Stimulated activated CD4-positive, alpha-beta T cell treated with anti-CD3 and anti-CD28 coated beads, Interleukin-4, amount 100 ng/mL, for 4 hours (primary cell): ENCODE data around the gene EGFL7.

Experiments
- DNase-seq, 2 experiments: peaks; one replicate each; pipeline ENCODE4 v3.0.0-alpha.2; 2020

EGFL7 gene

GRCh38 chr9:136645352-136645902 is 17.3 kb upstream of the EGFL7 start:
- no peak for DNase-seq

GRCh38 chr9:136645903-136646754 is 16.6 kb upstream of the EGFL7 start:
- no peak for DNase-seq

- DNase-seq, result no peak
Observed at GRCh38 chr9:136646827-136647711, 15.6 kb upstream of the EGFL7 start.

GRCh38 chr9:136648751-136649150 is 14.0 kb upstream of the EGFL7 start:
- DNase-seq, result no peak

- no peak for DNase-seq
Observed at GRCh38 chr9:136650021-136650420, 12.7 kb upstream of the EGFL7 start.

- no peak for DNase-seq
Observed at GRCh38 chr9:136650648-136651047, 12.1 kb upstream of the EGFL7 start.

- no peak for DNase-seq
Observed at GRCh38 chr9:136651860-136652259, 10.9 kb upstream of the EGFL7 start.

GRCh38 chr9:136653323-136654079 is 9.2 kb upstream of the EGFL7 start:
- DNase-seq, result no peak

- DNase-seq, result no peak
Observed at GRCh38 chr9:136654820-136655535, 7.7 kb upstream of the EGFL7 start.

GRCh38 chr9:136655536-136656182 is 7.1 kb upstream of the EGFL7 start:
- DNase-seq, result no peak

- no peak for DNase-seq
Observed at GRCh38 chr9:136656183-136656738, 6.5 kb upstream of the EGFL7 start.

- DNase-seq, result no peak
Observed at GRCh38 chr9:136656795-136657611, 5.7 kb upstream of the EGFL7 start.

- DNase-seq, result no peak
Observed at GRCh38 chr9:136657974-136658848, 4.5 kb upstream of the EGFL7 start.

- no peak for DNase-seq
Observed at GRCh38 chr9:136658849-136659535, 3.7 kb upstream of the EGFL7 start.

GRCh38 chr9:136659861-136660784 is 2.6 kb upstream of the EGFL7 start:
- no peak for DNase-seq

GRCh38 chr9:136660971-136661550 is 1.7 kb upstream of the EGFL7 start:
- no peak for DNase-seq
